K562 (cell line): Measurements from ENCODE around the gene SHISA7. TPM values are rescaled to one million over a fixed set of nuclear protein-coding genes. Genes with fewer than 3 reads are reported as not detected.

Experiments used
- BMI1 ChIP-seq: fragments of 150-350 bp; IDR thresholded peaks from 2 replicates; pipeline ENCODE4 v1.6.1; 2014; ENCODE audit warnings: low read length
- FOXA3 ChIP-seq, 2 experiments: fragments of 450-650 bp in 1 of 2; sonication (generic) in 1 of 2; formaldehyde crosslinking; IDR thresholded peaks in 1 of 2; conservative IDR thresholded peaks in 1 of 2; 2 replicates each; pipeline versions ENCODE4 v1.4.0 to v1.8.0; 2020 to 2022; ENCODE audit warnings: mild to moderate bottlenecking in 2 of 2, missing genetic modification reagents in 1 of 2
- GABPB2 ChIP-seq: fragments of 250-450 bp; sonication (Bioruptor Pico); conservative IDR thresholded peaks from 2 replicates; pipeline ENCODE4 v1.5.1; 2021; ENCODE audit warnings: mild to moderate bottlenecking
- JUND ChIP-seq, 2 experiments: IDR thresholded peaks; 2 replicates in 1 of 2; 3 replicates in 1 of 2; pipeline ENCODE4 v1.6.1; 2011; ENCODE audit warnings: borderline replicate concordance in 2 of 2, low read depth in 2 of 2, low read length in 2 of 2, improper control_type of control experiment in 1 of 2, missing biosample characterization in 1 of 2, missing genetic modification characterization in 1 of 2, missing genetic modification reagents in 1 of 2
- MEIS2 ChIP-seq: fragments of 450-650 bp; IDR thresholded peaks from 2 replicates; pipeline ENCODE4 v1.6.1; 2014; ENCODE audit warnings: mild to moderate bottlenecking; ENCODE audit not compliant: partially characterized antibody
- SETDB1 ChIP-seq: IDR thresholded peaks from one replicate; pipeline ENCODE4 v1.6.1; 2012; ENCODE audit warnings: low read length, control low read depth, inconsistent platforms
- TBP ChIP-seq: optimal IDR thresholded peaks from 2 replicates; pipeline ENCODE3; 2011; ENCODE audit warnings: low read depth, low read length, improper control_type of control experiment
- ZNF134 ChIP-seq: fragments of 250-450 bp; sonication (Bioruptor Pico); conservative IDR thresholded peaks from 2 replicates; pipeline ENCODE4 v1.4.0; 2020
- polyA plus RNA-seq, 8 experiments: library from polyadenylated mRNA; depleted of rRNA in 4 of 8; stranded (reverse) in 5 of 8; unstranded in 3 of 8; fragments of >200 nt; fragmentation: Nextera tagmentation in 2 of 8; fragmentation: Illumina TruSeq in 1 of 8; extraction: Ambion mirVana in 2 of 8; extraction: Trizol in 1 of 8; gene quantifications; 2 replicates each; pipeline versions ENCODE4 v1.2.1 to v1.2.3, GENCODE V29; 2011 to 2014; ENCODE audit warnings: inconsistent platforms in 1 of 8, missing spikeins in 1 of 8
- total RNA-seq, 7 experiments: library from RNA; depleted of rRNA in 6 of 7; stranded (reverse); fragments of >200 nt in 6 of 7; fragmentation: Illumina TruSeq in 2 of 7; extraction: Trizol in 2 of 7; gene quantifications; 2 replicates each; pipeline versions ENCODE4 v1.2.1 to v1.2.3, GENCODE V29; 2011 to 2021; ENCODE audit warnings: low replicate concordance in 1 of 7
- TF ChIP-seq, protein P1 (sequence below): fragments of 450-650 bp; formaldehyde crosslinking; IDR thresholded peaks from 2 replicates; pipeline ENCODE4 v1.4.0; 2020; ENCODE audit warnings: mild to moderate bottlenecking, moderate library complexity
- TF ChIP-seq, protein P2 (sequence below): sonication (generic); formaldehyde crosslinking; IDR thresholded peaks from 2 replicates; pipeline ENCODE4 v1.8.1; 2023; ENCODE audit warnings: mild to moderate bottlenecking, missing genetic modification reagents
- TF ChIP-seq, protein P3 (sequence below): fragments of 450-650 bp; IDR thresholded peaks from 2 replicates; pipeline ENCODE4 v1.6.1; 2016; ENCODE audit warnings: low read depth
- TF ChIP-seq, protein P4 (sequence below): fragments of 250-450 bp; sonication (Bioruptor Pico); IDR thresholded peaks from 2 replicates; pipeline ENCODE4 v1.4.0; 2020; ENCODE audit warnings: mild to moderate bottlenecking

The SHISA7 gene
- total and polyA plus RNA-seq, 9 of the 15 experiments (the other 6 are each of a cell fraction or from before 2014, with no cell fraction given): 0.01 to 0.40 (median 0.07) TPM

DNA sequence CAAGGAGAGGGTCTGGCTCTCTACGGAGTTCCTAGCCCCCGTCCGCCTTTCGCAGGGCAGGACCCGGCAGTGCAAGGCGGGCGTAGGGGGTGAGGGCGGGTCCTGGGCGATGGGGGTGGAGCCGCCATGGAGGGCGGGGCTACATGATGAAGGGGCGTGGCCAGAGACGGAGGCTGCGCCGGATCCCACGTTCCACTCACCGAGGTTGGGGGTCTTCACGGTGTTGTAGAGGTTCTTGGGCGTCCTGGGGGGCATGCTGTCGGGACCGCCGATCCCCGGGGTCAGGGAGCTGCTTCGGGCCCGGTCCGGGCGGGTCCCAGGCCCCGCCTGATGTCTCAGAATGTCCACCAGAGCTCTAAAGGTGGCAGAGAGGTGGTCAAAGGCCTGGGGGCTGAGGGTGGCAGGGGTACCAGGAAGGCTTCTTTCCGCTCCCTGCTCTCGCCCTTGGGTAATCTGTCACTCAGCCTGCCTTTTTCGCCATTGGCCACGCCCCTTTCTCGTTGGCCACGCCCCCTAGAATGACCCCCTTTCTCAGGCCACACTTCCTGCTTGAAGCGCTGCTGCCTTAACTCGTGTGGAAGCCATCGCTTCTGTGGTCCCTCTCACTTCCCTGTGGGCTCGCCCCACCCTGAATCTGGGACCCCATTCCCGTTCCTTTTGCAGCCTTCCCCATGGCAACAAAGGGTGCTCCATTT lies 2.5 kb downstream of the SHISA7 start (continued):
- no peak for TF ChIP-seq GABPB2 (CRISPR knock-in tag)
- TF ChIP-seq, protein P1, sequence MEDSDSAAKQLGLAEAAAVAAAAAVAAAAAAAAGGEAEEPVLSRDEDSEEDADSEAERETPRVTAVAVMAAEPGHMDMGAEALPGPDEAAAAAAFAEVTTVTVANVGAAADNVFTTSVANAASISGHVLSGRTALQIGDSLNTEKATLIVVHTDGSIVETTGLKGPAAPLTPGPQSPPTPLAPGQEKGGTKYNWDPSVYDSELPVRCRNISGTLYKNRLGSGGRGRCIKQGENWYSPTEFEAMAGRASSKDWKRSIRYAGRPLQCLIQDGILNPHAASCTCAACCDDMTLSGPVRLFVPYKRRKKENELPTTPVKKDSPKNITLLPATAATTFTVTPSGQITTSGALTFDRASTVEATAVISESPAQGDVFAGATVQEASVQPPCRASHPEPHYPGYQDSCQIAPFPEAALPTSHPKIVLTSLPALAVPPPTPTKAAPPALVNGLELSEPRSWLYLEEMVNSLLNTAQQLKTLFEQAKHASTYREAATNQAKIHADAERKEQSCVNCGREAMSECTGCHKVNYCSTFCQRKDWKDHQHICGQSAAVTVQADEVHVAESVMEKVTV (CRISPR knock-in tag): no peak
- TF ChIP-seq ZNF134: no peak
- TF ChIP-seq FOXA3 (CRISPR knock-in tag; conservative IDR thresholded peaks at IDR 0.05 in 1 of 2, IDR thresholded peaks at IDR 0.05 in 1 of 2): peak in 1 of 2 experiments; percentile 21; a peak in 1 of 4 replicates
- TF ChIP-seq, protein P2, sequence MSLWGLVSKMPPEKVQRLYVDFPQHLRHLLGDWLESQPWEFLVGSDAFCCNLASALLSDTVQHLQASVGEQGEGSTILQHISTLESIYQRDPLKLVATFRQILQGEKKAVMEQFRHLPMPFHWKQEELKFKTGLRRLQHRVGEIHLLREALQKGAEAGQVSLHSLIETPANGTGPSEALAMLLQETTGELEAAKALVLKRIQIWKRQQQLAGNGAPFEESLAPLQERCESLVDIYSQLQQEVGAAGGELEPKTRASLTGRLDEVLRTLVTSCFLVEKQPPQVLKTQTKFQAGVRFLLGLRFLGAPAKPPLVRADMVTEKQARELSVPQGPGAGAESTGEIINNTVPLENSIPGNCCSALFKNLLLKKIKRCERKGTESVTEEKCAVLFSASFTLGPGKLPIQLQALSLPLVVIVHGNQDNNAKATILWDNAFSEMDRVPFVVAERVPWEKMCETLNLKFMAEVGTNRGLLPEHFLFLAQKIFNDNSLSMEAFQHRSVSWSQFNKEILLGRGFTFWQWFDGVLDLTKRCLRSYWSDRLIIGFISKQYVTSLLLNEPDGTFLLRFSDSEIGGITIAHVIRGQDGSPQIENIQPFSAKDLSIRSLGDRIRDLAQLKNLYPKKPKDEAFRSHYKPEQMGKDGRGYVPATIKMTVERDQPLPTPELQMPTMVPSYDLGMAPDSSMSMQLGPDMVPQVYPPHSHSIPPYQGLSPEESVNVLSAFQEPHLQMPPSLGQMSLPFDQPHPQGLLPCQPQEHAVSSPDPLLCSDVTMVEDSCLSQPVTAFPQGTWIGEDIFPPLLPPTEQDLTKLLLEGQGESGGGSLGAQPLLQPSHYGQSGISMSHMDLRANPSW (CRISPR knock-in tag): no peak
- TF ChIP-seq MEIS2: peak; percentile 60
- TF ChIP-seq JUND (IDR thresholded peaks at IDR 0.05; ENCODE audit: borderline replicate concordance, low read depth, low read length): no peak
- no peak for TF ChIP-seq JUND (tag; IDR thresholded peaks at IDR 0.05; ENCODE audit: borderline replicate concordance, low read depth, low read length)
- TF ChIP-seq BMI1: no peak
- TF ChIP-seq TBP: peak; percentile 84
- TF ChIP-seq, protein P3, sequence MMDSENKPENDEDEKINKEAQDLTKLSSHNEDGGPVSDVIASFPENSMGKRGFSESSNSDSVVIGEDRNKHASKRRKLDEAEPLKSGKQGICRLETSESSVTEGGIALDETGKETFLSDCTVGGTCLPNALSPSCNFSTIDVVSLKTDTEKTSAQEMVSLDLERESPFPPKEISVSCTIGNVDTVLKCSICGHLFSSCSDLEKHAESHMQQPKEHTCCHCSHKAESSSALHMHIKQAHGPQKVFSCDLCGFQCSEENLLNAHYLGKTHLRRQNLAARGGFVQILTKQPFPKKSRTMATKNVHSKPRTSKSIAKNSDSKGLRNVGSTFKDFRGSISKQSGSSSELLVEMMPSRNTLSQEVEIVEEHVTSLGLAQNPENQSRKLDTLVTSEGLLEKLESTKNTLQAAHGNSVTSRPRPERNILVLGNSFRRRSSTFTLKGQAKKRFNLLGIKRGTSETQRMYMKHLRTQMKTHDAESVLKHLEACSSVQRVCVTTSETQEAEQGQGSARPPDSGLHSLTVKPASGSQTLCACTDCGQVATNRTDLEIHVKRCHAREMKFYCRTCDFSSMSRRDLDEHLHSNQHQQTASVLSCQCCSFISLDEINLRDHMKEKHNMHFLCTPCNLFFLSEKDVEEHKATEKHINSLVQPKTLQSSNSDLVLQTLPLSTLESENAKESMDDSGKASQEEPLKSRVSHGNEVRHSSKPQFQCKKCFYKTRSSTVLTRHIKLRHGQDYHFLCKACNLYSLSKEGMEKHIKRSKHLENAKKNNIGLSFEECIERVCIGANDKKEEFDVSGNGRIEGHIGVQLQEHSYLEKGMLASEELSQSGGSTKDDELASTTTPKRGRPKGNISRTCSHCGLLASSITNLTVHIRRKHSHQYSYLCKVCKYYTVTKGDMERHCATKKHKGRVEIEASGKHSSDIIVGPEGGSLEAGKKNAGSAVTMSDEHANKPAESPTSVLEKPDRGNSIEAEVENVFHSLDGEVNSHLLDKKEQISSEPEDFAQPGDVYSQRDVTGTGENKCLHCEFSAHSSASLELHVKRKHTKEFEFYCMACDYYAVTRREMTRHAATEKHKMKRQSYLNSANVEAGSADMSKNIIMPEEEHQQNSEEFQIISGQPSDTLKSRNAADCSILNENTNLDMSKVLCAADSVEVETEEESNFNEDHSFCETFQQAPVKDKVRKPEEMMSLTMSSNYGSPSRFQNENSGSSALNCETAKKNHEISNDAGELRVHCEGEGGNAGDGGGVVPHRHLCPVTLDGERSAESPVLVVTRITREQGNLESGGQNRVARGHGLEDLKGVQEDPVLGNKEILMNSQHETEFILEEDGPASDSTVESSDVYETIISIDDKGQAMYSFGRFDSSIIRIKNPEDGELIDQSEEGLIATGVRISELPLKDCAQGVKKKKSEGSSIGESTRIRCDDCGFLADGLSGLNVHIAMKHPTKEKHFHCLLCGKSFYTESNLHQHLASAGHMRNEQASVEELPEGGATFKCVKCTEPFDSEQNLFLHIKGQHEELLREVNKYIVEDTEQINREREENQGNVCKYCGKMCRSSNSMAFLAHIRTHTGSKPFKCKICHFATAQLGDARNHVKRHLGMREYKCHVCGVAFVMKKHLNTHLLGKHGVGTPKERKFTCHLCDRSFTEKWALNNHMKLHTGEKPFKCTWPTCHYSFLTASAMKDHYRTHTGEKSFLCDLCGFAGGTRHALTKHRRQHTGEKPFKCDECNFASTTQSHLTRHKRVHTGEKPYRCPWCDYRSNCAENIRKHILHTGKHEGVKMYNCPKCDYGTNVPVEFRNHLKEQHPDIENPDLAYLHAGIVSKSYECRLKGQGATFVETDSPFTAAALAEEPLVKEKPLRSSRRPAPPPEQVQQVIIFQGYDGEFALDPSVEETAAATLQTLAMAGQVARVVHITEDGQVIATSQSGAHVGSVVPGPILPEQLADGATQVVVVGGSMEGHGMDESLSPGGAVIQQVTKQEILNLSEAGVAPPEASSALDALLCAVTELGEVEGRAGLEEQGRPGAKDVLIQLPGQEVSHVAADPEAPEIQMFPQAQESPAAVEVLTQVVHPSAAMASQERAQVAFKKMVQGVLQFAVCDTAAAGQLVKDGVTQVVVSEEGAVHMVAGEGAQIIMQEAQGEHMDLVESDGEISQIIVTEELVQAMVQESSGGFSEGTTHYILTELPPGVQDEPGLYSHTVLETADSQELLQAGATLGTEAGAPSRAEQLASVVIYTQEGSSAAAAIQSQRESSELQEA: no peak
- no peak for TF ChIP-seq SETDB1
- TF ChIP-seq, protein P4, sequence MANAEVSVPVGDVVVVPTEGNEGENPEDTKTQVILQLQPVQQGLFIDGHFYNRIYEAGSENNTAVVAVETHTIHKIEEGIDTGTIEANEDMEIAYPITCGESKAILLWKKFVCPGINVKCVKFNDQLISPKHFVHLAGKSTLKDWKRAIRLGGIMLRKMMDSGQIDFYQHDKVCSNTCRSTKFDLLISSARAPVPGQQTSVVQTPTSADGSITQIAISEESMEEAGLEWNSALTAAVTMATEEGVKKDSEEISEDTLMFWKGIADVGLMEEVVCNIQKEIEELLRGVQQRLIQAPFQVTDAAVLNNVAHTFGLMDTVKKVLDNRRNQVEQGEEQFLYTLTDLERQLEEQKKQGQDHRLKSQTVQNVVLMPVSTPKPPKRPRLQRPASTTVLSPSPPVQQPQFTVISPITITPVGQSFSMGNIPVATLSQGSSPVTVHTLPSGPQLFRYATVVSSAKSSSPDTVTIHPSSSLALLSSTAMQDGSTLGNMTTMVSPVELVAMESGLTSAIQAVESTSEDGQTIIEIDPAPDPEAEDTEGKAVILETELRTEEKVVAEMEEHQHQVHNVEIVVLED (CRISPR knock-in tag): no peak
